Stimulated activated CD8-positive, alpha-beta memory T cell treated with anti-CD3 and anti-CD28 coated beads, Interleukin-15, amount 100 ng/mL, for 48 hours (primary cell): ENCODE data around the gene PLEKHN1.

Source experiments
- DNase-seq, 2 donors: peaks; one replicate each; pipeline ENCODE4 v3.0.0-alpha.2; 2020; ENCODE audit warnings: low read depth in 2 of 2

The PLEKHN1 gene

DNA sequence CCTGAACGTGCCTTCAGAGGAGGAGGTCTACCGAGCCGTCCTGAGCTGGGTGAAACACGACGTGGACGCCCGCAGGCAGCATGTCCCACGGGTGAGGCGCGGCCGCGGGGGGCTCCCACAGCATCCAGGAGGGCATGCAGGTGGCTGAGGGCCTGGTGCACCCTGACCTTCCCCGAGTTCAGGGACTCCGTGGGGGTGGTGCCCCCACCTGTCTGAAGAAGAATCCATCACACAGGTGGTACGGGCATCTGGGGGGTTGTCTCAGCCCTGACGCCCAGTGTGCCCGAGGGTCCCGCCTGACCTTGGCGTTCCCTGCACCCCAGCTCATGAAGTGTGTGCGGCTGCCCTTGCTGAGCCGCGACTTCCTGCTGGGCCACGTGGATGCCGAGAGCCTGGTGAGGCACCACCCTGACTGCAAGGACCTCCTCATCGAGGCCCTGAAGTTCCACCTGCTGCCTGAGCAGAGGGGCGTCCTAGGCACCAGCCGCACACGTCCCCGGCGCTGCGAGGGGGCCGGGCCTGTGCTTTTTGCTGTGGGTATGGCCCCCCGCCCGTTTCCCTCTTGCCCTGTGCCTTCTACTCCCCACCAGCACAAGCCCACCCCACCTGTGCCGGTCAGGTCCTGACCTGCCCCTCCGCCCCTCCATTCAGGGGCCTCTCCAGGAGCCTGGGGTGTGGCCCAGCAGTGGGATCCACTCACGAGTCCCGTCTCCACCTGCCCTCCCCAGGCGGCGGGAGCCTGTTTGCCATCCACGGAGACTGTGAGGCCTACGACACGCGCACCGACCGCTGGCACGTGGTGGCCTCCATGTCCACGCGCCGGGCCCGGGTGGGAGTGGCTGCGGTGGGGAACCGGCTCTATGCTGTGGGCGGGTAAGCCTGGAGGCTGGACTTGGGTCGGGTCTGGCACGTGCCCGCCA lies 3.6 kb upstream of the PLEKHN1 start:
- DNase-seq: no peak

DNA sequence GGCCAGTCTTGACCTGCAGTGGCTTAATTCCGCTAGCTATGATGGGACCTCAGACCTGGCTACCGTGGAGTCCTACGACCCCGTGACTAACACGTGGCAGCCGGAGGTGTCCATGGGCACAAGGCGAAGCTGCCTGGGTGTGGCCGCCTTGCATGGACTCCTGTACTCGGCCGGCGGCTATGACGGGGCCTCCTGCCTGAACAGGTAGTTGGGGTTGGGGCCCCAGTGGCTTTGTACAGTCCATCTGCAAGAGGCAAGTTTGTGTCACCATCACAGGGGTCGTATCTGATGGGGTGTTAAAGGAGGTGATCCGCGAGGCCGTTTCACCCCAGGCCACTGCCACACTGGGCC lies 3.0 kb upstream of the PLEKHN1 start:
- no peak for DNase-seq

DNA sequence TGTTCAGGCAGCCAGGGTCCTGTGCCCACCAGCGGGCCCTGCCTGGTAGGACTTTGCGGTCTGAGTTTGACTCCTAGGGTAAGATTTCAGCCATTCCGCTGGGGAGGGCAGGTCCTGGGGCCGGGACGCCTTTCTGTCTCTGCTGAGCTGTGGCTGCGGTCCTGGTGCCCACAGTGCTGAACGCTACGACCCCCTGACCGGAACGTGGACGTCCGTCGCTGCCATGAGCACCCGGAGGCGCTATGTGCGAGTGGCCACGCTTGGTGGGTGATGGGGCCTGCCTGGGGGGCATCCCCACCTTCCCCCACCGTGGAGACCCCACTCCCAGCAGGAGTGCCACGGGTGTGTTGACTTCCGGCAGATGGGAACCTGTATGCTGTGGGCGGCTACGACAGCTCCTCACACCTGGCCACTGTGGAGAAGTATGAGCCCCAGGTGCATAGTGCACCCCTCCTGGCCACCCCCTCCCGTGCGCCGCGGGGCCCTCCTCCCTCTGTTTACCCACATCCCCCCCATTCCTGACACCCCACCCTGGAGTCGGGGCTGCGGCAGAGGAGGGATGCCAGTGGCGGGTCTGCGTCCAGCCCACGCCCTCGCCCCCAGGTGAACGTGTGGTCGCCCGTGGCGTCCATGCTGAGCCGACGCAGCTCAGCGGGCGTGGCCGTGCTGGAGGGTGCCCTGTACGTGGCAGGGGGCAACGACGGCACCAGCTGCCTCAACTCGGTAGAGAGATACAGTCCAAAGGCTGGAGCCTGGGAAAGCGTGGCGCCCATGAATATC lies 2.3 kb upstream of the PLEKHN1 start:
- DNase-seq: no peak

DNA sequence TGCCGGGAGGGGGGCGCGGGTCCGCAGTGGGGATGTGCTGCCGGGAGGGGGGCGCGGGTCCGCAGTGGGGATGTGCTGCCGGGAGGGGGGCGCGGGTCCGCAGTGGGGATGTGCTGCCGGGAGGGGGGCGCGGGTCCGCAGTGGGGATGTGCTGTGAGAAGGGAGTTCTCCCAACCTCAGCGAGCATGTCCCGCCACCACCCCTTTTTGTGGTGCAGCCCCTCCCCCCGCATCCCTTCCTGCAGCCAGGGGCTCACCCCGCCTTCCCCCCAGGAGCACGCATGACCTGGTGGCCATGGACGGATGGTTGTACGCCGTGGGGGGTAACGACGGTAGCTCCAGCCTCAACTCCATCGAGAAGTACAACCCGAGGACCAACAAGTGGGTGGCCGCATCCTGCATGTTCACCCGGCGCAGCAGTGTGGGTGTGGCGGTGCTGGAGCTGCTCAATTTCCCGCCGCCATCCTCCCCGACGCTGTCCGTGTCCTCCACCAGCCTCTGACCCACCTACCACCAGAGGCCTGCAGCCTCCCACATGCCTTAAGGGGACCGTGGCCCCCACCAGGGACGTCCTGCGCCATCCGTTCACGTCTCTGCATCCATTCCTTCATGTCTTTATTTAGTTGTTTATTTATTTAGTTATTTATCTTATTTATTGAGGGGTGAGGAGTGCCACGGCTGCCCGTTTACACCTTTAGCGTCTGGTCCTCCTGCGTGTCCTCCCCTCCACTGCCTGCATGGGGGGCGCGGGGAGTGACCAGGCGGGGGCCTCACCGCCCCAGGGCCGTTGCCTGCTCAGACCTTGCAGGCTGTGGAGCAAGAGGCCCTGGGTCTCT lies 1.4 kb upstream of the PLEKHN1 start:
- DNase-seq: no peak

DNA sequence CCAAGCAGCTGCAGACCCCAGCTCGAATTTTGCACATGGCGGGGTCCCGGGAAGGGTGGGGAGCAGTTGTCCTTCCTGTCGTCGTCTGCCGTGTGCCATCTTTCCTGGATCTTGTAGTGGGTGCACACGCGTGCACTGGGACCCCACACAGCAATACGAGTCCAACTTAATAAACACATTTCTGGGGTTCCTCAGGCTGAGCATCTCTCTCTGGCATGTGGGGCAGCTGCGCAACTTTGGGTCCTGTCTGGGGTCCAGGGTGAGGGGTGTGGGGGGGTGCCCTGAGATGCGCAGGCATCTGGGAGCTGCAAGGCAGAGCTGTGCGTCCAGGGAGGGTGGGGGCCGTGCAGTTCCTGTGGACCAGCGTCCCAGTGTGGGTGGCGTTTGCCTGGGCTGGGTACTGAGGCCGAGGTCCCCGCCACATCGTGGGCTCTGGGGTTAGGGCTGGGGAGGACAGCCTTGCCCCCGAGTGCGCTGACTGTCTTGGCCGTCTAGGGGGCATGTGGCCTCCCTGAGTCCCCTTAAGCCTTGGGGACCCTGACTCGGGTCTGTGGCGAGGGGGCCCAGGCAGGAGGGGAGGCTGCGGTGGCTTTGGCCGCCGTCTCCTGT lies 652 bp upstream of the PLEKHN1 start:
- DNase-seq: no peak

DNA sequence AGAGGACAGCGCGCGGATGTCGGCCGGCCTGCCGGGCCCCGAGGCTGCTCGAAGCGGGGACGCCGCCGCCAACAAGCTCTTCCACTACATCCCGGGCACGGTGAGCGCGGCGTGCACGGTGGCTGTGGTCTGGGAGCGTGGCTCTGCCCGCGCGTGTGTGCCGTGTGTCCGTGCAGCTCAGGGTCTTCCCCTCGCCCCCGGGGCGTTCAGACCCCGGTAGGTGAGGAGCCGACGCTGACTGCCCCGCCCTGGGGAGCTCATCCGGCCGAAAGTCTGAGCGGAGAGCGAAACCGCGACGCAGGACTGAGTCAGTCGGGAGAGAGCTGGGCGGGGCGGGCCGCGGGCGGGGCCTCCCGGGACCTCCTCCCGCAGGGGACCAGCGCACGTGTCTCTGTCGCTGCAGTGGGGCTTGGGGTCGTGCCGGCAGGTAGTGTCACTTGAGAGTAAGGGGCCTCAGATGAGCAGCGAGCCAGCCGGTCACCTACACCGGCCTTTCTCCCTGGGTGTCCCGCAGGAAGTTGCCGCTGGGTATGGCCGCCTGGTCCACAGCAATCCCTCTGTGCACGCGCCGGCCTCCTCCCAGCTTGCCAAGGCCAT lies 520 bp downstream of the PLEKHN1 start:
- peak; percentile 78 to 79 for DNase-seq

DNA sequence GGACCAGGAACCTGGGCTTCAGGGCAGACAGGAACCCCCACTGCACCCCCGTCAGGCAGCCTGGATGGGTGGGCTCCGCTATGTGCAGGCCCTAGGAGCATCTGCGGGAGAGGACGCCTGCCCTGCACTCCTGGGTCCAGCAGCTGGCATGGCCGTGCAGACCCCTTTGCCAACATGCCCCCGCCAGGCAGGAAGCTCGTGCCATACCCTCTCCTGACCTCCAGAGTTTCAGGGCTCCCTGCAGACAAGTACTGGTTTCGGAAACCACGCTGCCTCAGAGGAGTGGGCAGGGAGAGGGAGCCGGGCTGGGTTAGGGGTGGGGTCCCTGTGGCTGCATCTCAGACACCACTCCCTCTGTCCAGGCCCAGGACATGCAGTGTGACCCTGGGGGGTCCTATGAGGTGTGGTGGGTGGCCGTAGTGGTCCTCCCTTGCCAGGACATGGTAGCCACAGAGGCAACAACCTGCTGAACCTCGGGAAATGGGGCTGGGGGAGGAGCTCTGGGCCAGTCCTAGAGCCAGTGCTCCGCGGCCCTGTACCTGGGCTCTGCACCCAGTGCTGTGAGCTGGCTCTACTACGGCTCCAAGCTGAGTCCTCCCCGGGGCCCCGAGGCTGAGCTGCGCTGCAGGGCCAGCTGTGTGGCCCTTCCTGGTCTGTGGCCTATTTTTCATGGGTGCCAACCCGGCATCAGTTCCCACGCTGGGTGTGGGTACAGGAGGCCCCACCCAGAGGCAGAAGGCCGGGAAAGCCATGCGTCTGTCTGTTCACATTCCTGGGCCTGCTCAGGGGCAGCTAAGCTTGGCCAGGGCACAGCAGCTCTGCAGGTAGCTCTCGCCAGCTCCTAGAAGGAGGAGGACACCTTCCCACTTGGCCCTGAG lies 1.4 kb downstream of the PLEKHN1 start:
- no peak for DNase-seq

DNA sequence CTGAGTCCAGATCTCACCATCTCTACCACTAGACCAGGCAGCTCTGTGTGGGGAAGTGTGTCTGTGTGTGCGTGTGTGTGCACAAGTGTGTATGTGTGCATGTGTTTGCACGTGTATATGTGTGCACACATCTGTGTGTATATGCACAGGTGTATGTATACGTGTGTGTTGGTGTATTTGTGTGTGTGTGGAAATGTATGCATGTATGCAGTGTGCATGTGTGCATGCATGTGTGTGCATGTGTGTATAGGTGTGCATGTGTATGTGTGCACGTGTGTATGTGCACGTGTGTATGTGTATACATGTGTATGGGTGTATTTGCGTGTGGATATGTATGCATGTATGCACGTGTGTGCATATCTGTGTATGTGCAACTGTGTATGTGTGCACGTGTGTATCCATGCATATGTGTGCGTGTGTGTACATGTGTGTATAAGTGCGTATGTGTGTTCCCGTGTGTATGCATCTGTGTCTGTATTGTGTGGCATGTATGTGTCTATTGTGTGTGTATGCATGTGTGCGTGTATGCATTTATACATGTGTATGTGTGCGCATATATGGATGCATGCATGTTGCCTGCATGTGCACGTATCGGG lies 3.1 kb downstream of the PLEKHN1 start:
- DNase-seq: no peak

DNA sequence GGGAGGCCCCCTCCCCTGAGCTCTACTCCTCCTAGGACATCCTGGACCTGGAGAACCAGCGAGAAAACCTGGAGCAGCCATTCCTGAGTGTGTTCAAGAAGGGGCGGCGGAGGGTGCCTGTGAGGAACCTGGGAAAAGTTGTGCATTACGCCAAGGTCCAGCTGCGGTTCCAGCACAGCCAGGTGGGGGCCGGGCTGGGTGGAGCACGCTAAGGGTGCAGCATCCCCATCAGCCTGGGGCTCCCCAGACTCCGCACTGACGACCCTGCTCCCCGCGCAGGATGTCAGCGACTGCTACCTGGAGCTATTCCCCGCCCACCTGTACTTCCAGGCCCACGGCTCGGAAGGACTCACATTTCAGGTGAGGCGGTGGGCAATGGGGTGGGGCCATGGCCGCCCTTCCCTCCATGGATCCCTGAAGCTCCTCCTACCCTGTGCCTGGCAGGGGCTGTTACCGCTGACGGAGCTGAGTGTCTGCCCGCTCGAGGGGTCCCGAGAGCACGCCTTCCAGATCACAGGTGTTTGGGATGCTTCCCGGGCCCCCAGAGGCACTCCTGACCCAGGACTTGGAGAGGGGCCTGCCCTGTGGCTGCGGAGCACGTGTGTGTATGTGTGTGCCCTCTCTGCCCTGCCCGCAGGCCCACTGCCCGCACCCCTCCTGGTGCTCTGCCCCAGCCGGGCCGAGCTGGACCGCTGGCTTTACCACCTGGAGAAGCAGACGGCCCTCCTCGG lies 4.1 kb downstream of the PLEKHN1 start:
- DNase-seq: no peak

DNA sequence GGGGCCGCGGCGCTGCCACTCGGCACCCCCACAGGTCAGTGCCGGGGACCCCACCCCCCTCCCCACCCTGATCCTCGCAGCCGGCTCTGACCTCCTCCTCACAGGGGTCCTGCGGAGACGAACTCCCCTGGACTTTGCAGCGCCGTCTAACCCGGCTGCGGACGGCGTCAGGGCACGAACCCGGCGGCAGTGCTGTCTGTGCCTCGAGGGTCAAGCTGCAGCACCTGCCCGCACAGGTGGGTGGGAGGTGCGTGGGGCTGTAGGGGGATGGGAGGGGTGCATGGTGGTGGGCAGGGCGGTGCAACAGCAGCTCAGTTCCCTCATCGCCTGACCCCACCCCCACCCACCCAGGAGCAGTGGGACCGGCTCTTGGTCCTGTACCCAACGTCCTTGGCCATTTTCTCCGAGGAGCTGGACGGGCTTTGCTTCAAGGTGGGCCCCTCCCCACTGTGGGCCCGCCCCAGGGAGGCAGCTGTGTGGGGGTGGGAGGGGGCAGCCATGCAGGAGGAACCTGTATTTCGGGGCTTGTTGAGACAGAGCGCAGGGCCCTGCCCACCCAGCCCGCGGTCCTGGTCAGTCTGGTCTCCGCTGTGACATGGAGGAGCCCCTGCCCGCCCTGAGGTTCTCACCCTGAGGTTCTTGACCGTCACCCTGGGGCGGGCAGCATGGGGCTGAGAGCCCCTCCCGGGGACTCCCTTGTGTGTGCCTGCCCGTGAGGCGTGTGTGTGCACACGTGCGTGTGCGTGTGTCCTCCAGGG lies 4.9 kb downstream of the PLEKHN1 start:
- no peak for DNase-seq

DNA sequence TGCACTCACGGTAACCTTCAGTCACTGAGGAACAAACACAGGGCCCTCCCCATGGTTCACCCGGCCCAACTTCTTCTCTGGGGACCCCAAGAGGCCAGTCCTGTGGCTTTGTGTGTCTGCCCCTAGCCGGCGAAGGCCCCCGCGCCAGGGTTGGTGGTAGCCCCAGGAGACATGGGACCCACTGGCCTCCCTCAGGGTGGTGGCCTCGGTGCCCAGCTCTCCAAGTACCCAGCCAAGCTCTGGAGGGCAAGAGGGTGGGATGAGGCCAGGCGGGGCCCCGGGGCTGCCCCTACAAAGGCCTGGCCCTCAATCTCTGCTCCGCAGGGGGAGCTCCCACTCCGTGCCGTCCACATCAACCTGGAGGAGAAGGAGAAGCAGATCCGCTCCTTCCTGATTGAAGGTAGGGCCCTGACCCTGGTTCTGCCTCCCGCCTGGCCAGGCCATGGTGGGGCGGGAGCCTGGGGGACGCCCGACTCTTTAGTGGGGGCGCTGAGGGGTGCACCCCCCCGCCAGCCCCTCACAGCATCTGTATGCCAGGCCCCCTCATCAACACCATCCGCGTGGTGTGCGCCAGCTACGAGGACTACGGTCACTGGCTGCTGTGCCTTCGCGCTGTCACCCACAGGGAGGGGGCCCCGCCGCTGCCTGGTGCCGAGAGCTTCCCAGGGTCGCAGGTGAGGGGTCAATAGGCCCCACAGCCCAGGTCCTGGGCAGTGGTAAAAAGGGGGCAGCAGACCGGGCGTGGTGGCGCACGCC lies 5.6 kb downstream of the PLEKHN1 start:
- DNase-seq: no peak

DNA sequence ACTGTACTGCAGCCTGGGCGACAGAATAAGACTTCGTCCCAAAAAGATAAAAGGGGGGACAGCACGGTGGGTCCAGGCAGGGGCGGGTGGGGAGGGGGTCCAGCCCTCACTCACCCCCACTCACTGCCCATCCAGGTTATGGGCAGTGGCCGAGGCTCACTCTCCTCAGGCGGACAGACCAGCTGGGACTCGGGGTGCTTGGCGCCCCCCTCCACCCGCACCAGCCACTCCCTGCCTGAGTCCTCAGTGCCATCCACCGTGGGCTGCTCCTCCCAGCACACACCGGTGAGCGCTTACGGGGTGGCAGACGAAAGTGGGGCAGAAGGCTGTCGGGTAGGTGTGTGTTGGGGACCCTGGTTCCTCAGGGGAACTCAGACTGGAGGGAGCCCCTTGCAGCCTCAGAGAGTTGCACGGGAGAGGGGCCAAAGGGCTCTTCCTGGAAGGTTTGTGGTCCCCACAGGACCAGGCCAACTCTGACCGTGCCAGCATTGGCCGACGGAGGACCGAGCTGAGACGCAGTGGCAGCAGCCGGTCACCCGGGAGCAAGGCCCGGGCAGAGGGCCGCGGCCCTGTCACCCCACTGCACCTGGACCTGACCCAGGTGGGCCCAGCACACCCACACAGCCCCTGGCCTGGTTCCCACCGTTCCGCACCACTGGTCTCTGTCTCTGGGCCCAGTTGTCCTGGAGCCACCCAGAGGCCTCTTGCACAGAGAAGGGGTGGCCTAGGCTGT lies 6.6 kb downstream of the PLEKHN1 start:
- no peak for DNase-seq

DNA sequence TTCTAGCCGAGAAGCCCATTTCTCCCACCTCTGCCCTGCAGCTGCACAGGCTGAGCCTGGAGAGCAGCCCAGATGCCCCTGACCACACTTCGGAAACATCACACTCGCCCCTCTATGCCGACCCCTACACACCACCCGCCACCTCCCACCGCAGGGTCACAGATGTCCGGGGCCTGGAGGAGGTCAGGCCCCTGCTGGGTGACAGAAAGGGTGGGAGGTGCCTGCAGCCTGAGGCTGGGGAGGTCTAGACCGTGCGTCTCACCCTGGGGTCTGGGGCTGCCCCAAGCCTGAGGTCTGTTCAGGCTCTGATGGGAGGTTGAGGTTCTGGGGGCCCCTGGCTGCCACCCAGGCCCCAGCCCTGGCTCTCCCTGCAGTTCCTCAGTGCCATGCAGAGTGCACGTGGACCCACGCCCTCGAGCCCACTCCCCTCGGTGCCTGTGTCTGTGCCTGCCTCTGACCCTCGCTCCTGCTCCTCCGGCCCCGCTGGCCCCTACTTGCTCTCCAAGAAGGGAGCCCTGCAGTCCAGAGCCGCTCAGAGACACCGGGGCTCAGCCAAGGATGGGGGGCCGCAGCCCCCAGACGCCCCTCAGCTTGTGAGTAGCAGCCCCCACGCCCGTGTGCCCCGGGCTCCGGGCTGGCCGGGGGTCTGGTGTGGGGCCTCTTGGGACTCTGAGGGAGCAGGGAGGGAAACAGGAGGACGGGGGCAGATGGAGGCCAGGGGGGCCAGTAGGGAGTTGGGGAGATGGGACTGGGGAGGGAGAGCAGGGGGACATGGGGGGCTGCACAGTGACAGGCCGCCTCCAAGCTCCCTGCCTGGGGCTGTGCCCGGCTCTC lies 7.4 kb downstream of the PLEKHN1 start:
- no peak for DNase-seq

DNA sequence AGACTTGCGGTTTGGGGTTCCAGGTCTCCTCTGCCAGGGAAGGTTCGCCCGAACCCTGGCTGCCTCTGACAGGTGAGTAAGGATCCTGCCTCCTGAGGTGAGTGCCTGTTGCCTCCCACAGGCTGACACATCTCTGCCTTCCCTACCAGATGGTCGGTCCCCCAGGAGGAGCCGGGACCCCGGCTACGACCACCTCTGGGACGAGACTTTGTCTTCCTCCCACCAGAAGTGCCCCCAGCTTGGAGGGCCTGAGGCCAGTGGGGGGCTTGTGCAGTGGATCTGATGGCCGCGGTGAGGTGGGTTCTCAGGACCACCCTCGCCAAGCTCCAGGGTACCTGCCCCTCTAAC lies 8.0 kb downstream of the PLEKHN1 start:
- DNase-seq: no peak

DNA sequence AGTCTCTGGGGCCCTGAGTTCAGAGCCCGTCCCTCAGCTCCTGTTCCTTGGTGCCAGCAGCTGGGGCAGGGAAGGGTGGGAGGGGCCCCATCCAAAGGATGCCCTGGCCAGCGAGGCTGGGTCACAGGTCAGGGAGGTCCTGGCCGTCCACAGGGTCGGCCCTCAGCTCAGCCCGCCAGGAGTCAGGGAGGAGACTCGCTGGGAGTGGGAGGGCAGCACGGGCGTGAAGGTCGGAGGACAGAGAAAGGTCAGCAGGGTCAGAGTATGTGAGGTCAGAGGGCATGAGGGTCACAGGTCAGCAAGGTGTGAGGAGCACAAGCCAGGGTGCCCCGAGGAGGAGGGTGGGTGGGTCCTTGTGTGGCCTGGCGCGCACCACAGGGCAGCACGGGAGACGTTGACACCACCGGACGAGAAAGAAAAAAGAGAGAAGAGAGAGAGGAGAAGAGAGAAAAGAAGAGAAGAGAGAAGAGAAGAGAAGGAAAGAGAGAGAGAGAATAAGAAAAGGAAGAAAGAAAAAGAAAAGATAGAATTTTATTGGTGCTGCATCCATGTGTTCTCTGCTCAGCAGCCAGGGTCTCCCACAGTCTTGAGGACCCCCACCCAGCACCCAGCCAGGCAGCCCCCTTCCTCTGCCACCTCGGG lies 8.5 kb downstream of the PLEKHN1 start:
- DNase-seq: no peak

DNA sequence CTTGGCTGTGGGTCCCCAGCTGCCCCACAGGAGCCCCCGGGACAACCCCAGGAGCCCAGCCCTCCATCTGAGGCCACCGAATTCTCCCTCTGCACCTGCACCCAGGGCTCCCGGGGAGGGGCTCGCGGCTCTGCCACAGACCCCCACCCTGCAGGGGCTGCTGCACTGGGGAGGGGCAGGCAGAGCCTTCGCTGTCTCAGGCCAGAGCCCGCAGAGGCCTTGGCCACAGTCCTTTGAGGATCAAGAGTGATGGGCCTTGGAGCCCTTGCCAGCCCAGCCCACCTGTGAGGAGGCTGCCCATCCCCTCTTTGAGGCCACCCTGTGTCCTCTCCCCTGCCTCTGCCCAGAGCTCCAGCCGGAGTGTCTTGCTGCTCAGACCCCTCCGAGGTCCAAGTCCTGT lies 9.1 kb downstream of the PLEKHN1 start:
- no peak for DNase-seq
